Measurements from ENCODE around the gene ABCB9.
"Not testable (repeated sequence)": the region's sequence is repeated elsewhere in the genome, so short reads cannot be mapped to it uniquely, and the experiment has no call there.

Gene ABCB9

DNA sequence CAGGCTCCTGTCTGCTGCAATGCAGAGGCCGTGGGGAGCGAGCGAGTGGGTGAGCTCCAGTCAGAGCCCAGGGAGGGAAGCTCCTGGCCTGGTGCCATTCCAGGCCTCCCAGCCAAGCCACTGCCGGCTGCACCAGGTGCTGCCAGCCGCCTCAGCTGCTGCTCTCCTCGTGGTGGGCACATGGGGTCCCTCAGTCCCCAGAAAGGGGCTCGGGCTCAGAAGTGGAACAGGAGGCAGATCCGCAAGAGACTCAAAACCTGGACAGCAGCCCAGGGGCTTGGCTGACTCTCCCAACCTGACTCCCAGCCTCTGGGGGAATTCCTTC, 2.4 kb downstream of the ABCB9 start:
- DNase-seq (ENCODE audit: low read depth): no peak

DNA sequence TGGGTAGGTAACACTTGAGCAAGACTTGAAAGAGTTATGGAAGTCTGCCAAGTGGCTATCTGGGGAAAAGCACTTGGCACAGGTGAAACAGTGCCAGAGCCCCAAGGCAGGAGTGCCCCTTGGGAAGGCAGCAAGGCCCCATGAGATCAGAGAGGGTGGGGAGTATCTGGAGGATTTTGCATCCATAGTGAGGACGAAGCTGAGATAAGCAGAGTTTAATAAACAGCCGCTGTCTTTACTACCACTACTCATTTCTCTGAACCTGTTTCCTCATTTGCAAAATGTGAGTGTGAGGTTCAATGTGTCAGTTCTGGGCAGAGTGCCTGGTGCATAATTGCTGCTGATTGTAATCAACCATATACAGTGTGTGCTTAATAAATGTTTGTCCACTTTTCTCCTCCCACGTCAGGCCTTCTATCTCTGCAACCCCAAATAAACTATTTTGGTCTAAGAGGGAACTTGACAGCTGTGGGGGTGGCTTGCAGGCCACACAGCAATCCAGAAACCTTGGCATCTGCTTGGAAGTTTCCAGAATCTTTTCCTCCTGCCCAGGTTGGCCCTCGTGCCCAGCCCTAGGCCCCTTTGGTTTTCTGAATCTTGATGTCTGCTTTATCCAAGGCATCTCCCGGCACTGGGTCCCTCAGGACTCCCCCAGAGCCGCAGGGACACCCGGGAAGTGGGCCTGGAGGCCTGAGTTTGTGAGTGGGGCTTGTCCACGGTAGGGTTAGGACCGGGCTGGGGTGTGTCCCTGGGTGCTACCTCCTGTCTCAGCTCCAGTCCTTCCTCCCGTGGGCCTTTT, 4.5 kb downstream of the ABCB9 start:
- no peak for DNase-seq (ENCODE audit: low read depth)

DNA sequence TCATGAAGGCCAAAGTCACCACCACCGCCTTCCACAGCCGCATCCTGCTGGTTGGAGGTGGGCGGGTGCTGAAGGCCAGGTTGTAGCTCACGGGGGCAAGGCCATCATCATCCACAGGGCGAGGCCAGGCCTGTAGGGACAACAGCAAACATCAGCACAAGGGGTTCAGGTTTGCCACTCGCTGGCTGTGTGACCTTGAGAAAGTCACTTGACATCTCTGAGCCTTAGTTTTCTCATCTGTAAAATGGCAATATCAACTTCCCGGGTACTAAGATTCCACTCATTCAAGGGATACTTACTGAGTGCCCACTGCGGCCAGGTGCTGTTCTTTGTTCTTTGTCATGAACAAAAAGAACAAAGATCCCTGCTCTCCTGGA, 6.1 kb downstream of the ABCB9 start:
- DNase-seq (ENCODE audit: low read depth): no peak

DNA sequence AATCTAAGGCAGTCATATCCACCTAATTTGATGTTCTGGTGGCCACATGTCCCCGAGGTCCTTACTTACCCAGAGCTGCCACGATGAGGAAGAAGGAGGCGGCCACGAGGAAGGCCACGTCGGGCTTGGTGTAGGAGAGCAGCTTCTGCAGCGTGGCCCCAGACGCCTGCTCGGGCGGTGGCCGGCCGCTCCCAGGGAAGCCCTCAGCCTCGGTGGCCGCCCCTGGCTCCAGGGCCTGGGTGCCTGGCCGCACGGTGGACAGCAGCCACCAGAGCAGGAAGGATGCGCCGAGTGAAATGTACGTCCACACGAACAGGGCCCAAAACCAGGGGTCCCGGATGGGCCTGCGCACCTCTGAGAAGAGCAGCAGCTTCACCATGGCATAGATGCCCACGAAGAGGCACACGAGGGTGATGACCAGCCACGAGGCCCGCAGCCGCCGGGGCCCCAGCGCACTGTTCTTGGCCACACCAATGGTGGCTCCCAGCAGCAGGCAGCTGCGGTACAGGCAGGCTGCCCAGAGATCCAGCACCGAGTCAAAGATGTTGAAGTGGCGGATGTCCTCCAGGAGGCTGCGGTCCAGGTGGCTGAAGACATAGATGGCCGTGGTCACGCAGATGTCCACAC, 6.6 kb downstream of the ABCB9 start:
- no peak for DNase-seq (ENCODE audit: low read depth)

DNA sequence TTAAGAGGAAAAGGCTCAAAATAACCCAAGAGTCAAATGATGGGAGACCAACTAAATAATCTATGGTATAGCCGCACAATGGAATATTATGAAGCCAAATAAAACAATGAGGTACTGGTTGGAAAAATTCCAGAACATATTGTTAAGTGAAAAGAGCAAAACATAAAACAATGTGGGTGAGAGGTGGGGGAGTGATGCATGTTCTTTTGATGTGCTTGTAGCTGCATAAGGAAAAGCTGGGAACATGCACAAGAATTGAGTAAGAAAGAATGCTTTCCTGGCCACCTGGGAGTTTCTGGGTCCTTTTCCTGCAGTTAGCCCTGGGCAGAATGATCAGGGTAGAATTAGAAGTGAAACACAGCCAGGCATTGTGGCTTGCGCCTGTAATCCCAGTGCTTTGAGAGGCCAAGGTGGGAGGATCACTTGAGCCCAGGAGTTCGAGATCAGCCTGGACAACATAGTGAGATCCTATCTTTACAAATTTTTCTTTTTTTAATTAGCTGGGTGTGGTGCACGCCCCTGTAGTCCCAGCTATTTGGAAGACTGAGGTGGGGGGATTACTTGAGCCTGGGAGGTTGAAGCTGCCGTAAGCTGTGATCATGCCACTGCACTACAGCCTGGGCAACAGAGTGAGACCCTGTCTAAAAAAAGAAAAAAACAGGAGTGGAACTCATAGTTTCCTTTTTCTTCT, 7.9 kb downstream of the ABCB9 start:
- DNase-seq (ENCODE audit: low read depth): no peak

DNA sequence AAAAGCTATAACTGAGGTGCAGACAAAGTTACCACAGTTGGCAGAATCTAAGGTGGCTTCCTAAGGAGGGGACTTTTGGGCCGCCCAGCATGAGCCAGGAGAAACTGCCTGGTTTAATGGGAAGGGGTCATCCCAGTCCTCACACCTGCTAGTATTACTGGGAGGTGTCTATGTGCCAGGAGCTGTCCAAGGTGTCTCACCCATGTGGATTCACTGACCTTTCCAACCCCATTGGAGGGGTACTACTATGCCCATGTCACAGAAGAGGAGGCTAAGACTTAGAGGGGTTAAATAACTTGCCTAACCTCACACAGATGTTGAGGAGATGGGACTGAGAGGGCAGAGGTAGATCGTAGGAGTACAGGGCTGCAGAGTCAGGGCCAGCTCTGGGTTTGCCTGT, 10.2 kb downstream of the ABCB9 start:
- no peak for DNase-seq (ENCODE audit: low read depth)

DNA sequence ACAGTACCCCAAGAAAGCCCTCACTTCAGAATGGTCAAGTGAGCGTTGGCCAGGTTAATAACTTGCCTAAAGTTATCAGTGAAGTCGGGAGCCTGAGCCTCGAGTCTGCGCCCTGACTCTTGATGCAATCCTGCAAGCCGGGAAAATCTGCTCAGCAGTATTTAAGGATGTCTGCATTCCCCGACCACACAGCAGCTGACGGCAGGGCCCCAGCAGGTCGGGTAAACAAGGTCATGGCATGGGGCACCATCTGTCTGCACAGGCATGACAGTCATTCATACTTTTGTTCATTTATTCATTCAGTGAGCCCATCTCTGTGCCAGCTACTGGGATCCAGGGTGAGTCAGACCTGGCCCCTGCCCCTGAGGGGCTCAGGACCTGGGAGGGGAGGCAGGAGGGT, 11.1 kb downstream of the ABCB9 start:
- DNase-seq (ENCODE audit: low read depth): no peak

DNA sequence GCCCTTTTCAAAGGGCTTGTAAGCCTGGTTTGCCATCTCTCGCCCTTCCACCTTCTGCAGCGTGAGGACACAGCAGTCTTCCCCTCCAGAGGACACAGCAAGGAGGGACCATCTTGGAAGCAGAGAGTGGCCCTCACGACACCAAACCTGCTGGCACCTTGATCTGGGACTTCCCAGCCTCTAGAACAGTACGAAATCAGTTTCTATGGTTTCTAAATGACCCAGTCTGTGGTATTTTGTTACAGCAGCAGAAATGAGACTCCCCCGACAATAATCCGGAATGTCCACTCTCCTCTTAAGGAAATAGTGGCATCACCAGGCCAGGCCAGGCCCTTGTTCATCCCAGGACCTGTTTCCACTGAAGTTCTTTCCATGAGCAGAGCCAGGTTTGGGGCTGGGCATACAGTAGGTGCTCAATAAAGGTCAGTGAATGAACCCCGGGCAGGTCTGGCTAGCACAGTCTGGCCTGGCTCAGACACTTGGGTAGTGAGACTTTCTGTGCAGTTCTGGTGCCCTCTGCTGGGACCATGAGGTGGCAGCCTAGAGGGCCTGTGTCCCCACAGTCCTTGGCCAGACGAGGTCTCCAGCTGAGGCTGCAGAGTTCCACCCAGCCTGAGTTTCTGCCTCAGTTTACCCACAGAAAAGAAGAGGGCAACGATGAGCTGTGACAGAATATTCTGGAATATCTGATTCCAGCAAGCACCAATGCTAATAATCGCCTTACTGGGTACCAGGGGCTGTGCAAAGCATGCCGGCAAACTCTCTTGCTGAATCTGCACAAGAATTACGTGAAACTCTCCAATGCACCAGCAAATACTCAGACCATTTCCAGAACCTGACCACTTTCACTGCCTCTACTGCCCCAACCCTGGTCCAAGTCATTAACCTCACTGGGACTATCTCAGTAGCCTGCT, 14.0 kb downstream of the ABCB9 start:
- peak; percentile 51 for DNase-seq (ENCODE audit: low read depth)

DNA sequence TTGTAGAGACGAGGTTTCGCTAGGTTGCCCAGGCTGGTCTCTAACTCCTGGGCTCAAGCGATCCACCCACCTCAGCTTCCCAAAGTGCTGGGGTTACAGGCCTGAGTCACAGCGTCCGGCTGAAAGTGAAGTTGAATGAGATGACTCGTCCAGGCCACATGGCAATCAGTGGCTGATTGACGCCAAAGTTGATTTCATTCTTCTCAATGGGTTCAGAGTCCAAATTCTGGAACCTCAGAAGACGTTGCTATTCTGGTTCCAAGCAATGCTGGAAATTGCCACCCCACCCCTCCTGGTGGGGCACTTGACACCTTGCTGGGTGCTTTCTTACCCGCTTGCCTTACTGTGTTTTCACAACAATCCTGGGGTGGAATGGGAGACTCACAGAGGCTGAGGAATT, 14.9 kb downstream of the ABCB9 start:
- DNase-seq (ENCODE audit: low read depth): no peak

DNA sequence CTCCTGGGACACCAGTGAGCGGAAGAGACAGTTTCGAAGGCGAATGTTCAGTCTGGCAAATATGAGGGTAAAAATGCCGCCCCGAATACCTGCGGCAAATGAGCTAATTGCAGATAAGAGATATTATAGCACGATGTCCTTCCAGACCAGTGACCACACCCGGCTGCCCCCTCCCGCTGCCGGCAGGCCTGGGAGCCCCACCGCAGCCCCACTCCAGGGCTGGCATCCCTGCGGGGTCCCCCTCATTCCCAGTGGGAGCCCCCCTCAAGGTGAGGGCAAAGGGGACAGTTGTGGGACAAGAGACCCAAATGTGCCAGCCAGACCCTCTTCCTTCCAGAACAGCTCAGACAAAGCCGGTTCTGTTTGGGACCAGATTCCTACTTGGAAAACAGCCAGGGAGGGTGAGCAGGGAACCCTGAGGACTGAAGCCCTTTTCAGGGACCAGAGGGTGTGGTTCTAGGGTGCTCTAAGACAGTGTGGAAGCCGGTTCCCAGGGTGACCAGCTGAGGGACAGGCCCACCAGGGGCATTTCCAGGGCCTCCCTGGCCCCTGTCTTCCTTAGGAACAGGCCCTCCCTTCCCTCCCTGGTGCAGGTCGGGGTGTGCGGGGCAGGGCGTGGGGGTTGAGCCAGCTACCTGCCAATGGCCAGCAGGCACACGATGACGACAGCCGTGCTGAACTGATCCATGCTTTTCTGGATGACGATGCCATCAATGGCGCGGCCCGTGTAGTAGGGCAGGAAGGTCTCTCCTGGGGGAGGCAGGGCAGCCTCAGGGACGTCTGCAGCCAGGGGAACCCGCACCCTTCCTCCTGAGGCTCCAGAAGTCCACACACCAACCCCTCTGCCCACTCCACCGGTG, 16.2 kb downstream of the ABCB9 start:
- no peak for DNase-seq (ENCODE audit: low read depth)

DNA sequence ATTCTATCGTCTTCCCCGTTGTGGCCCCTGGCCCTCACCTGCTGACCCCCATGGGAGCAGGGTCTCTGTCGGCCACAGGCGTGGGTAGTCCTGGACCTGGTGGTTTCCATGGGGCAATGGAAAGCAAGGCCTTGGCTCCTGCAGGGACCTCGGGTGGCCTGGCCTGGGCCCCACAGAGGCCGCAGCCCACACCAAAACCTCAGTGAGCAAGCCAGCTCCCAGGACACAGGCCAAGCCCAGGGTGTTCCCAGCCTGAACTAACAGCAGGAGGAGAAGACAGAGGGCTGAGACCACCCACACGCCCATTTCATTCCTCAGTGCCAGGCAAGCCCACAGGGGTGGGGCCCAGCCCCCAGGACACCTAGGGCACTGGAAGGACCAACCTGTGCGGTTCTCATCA, 16.9 kb downstream of the ABCB9 start:
- DNase-seq (ENCODE audit: low read depth): no peak

DNA sequence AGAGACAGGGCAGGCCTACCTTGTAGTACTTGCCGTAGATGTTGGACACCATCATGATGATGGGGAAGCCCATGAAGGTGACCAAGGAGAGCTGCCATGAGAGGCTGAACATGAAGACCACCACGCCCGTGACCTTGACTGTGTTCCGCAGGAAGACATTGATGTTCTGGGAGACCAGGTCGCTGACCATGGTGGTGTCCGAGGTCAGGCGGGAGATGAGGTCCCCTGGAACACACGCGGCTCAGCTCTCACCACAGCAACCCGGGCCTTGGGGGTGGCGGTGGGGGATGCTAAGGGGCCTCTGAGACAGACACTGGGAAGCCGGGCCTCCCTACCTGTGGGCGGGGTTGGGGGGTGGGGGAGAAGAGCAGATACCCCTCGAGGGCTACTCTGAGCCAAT, 17.7 kb downstream of the ABCB9 start:
- no peak for DNase-seq (ENCODE audit: low read depth)

DNA sequence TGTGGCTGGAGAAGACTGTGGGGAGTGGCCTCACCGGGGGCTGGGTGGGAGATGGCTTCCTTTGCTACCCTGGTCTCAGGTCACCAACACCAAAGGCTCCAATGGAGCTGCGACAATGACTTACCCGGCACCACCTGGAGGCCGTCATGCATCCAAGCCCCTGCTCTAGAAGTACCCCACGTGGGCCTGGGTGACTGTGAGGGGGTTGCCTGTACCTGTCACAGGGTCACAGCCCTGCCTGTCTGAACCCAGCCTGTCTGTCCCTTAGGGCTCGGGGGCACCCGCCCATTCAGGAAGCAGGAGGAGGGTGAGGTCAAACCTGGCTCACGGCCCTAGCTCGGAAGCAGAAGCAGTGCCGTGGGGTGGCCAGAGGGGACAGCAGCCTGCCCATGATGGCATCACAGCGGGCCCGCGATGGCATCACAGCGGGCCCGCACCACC, 18.9 kb downstream of the ABCB9 start:
- no peak for DNase-seq (ENCODE audit: low read depth)

DNA sequence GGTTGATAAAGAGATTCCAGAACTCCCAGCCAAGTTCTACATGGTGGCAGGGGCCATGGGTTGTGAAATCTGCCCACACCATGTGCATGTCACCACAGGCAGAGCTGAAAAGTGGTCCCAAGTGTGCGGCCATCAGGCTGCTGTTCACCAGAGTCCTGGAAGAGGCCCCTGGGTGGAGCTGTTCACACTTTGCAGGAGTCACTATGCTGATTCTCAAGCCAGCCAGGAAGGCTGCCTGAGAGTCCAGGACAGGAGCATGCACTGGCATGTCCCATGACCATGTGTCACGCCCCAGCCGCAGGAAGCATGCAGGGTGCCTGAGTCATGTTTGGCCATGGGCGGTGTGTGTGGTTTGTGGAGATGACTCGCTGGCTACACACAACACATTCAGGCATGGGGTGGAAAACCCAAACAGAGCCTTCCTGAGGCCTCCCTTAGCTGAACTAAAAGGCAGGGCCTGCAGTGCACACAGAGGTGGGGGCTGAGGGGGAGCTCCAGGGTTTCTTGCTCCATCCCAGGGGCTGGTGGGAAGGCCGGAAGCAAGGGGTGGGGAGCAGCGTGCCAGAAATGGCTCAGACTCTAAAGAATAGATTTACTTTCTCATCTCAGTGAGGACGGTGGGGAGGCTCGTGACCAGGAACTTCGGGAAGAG, 19.4 kb downstream of the ABCB9 start:
- DNase-seq (ENCODE audit: low read depth): peak; percentile 72

DNA sequence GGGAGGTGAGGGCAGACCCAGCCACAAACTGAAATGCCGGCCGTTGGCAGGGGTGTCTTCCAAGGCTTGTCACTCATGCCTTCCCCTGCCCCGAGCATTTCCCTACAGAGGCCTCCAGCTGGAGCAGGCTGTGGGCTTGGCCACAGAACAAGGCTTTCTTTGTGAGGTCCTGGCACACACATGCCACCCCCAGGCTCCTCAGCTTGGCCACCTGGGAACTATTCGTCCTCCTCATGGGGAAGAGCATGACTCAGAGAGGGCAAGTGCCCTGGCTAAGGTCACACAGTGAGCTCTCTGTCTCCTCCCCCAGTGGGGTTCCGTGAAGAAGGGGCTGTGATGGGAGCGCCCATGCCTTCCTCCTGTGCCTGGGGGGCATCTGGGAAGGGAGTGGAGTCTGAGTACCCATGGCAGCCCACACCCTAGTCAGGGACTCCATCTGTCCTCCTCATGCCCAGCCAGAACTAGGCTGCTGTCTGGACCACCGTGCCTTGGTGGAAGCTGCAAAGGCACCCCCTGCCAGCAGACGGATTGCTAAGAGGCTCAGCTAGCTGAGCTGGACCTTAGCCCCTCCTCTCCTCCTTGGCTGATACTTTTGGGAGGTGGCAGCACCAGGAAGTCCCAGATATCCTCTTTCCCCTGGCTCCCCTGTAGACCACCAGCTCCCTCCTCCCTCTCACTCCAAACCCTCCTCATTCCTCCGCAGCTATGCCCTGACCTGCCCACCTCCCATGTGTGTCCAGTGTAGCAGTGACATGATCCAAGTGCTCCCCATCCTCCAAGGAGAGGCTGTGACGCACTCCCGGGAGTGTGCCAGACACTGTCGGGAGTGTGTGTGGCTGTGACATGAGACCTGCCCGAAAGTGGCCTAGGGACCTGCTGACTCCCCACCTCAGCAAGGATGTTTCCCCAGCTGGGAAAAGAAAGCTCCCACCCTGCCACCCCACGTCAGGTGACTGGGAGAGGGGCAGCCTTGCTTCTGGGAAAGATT, 21.4 kb downstream of the ABCB9 start:
- no peak for DNase-seq (ENCODE audit: low read depth)

DNA sequence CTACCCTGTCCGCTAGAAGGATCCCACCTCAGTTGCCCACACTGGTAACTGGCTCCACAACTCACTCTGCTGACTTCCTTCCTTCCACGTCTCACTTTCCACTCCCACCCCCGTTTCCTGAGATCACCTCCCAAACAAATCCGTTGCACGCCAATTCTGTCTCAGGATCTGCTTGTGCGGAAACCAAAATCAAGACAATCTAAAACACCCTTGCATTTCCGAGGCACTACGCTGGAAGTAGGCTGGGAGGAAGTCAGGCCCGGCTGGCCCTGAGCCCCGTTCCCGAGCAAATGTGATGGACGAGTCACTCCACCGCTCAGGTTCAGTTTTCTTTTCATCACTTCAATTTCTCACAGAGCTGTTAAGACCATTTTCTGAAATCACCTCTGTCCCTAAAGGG, 23.1 kb downstream of the ABCB9 start:
- no peak for DNase-seq (ENCODE audit: low read depth)

DNA sequence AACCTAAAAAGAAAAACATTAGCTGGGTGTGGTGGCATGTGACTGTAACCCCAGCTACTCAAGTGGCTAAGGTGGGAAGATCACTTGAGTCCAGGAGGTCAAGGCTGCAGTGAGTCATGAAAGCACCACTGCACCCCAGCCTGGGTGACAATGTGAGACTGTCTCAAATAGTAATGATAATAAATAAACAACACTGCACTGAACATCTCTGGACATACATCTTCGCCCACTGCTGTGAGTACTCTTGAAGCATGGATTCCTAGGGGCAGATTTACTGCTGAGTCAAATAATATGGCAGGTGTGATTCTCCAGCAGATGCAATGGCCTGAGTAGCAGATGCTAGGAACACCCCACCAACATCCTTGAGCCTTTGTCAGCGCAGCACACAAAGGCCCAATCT, 23.6 kb downstream of the ABCB9 start:
- DNase-seq (ENCODE audit: low read depth): no peak

DNA sequence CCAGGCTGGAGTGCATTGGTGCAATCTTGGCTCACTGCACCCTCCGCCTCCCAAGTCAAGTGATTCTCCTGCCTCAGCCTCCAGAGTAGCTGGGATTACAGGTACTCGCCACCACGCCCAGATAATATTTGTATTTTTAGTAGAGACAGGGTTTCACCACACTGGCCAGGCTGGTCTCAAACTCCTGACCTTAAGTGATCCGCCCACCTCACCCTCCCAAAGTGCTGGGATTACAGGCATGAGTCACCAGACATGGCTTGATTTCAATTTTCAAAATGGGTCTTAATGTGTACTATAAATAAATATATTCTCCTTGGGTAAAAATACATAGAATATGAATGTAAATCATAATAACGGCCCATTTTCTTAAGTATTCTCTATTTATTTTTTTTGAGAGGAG, 24.9 kb downstream of the ABCB9 start:
- DNase-seq (ENCODE audit: low read depth): not testable (repeated sequence)

DNA sequence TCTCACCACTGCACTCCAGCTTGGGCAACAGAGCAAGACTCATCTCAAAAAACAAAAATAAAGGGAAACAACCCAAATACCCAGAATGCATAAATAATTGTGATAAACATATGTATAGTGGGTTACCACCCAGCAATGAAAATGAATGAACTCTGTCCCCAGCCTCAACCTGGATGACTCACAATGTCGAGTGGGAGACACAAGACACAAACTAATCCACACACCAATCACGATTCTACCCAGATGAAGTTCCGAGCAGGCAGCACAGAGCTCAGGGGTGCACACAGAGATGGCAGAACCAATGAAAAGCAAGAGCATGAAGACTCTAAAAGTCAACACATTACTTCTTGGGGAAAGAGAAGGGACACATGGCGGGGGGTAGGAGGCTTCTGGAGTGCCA, 27.1 kb downstream of the ABCB9 start:
- DNase-seq (ENCODE audit: low read depth): no peak

DNA sequence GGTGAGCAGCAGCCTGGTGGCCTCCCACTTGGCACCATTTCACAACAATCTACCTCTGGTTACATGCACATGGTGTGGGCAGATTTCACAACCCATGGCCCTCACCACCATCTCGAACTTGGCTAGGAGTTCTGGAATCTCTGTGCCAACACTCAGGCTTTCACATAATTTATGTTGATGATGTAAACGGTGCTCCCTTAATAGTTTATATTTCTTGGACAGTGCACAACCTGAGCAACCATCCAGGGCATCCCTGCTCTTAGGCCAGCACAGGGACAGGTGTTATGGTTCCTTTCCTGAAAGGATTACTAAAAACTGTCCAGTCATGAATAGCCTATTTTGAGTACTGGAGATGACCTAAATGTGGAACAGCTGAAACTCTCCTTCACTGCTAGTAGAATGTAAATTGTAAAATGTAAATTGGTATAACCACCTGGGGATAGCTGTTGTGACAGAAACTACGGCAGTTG, 28.6 kb downstream of the ABCB9 start:
- no peak for DNase-seq (ENCODE audit: low read depth)
